Retina (tissue), 1 donor: ENCODE results near the gene NINL.
"Not testable (repeated sequence)": the region's sequence is repeated elsewhere in the genome, so short reads cannot be mapped to it uniquely, and the experiment has no call there.

Experiments
- DNase-seq: peaks from one replicate; pipeline ENCODE4 v3.0.0-alpha.2; 2016

The NINL gene

DNA sequence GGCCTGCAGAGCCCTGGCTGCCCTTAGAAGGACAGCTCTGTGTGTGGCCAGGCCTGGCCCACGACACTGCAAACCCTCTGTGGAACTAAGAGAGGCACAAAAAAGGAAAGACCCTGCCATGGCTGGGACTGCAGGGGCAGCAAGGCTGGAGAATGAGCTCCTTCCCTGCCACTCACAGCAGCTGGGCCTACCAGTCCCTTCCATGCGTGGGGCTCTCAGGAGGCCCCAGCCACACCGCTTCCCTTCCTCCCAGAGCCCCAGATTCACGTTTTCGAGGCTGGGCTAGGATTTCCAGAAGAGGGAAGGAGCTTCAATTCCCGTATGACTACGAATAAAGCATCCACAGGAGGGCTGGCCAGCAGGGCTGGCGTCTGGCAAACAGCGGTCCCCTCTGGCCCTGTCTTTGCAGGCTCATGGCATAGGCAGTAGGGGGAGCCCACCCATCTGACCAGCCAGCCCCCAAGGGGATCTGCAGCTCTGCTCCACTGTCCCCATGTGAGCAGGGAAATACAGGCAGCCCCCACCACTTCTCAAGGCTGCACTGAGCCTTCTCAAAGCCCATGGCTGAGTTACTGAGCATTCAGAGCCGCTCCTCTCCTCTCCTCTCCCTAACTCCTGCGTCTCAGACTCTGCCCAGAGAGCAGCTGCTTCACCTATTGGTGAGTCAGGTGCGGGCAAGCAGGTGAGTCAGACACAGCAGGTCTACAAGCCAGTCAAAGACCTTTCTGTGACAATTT is 53.1 kb downstream of the NINL start:
- no peak for DNase-seq

DNA sequence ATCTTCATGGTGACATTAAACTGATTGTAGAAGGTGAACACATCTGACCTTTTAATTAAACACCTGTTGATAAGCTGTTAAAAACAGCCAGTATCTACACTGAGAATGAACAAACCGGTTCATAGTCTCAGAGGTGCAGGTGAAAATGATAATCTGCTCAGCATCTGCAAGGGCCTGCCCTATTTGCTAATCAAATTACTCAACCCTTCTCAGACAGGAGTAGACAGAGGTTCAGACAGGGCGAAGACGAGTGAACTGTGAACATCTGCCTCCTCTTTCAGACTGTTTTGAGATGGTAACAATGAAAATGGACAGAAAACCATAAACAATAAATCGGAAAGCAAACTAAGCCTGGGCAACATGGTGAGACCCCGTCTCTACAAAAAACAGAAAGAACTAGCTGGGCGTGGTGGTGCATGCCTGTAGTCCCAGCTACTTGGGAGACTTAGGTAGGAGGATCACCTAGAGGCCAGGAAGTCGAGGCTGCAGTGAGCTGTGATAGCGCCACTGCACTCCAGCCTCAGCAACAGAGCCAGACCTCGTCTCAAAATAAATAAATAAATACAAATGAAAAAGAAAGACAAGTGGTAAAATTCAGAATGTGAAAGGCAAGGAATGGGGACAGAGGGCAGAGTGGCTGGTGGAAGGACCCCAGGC is 55.9 kb downstream of the NINL start:
- DNase-seq, result no peak

DNA sequence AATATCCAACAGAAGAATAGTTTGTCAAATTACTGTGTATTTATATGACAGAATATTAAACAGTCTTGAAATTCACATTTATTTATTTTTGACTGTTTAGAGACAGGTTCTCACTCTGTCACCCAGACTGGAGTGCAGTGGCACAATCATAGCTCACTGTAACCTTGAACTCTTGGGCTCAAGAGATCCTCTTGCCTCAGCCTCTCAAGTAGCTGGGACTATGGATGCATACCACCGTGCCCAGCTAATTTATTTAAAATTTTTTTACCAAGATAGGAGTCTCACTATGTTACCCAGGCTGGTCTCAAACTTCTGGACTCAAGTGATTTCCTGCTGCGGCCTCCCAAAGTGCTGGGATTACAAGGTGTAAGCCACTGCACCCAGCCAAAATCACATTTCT is 57.4 kb downstream of the NINL start:
- DNase-seq, result no peak

DNA sequence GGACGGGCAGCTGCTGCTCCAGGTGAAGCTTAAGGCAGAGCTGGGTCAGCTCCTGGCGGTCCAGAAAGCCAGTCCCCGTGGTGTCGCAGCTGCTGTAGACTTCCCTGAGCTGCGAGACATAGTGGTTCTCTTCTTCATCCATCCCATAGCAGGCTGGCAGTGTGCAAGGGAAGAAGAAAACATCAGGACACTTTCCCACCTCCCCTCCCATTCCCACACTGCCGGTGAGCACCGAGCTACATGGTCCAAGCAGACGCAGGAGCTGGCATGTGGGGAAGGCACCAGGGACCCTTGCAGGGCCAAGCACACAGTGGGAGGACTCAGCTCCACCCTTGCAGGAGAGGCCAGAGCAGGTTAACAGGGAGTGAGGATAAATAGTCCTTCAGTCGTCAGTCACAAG is 58.9 kb downstream of the NINL start:
- no peak for DNase-seq

DNA sequence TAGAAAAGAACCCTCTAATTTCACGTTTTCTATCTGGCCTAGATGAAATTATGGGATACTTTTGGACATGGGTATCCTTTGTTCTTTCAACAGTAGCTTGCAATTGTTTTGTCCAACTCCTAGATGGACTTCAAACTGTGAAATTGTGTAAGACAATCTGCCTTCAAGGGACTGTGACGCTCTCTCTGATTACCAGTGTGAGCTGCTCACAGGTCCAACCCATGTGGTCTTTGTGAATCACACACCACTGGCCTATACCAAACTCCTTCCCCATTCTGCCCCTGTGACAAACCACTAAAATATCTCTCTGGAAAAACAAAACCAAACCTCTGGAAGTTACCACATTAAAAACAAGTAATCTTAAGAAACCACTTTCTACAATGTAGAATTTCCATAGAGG is 59.5 kb downstream of the NINL start:
- no peak for DNase-seq

DNA sequence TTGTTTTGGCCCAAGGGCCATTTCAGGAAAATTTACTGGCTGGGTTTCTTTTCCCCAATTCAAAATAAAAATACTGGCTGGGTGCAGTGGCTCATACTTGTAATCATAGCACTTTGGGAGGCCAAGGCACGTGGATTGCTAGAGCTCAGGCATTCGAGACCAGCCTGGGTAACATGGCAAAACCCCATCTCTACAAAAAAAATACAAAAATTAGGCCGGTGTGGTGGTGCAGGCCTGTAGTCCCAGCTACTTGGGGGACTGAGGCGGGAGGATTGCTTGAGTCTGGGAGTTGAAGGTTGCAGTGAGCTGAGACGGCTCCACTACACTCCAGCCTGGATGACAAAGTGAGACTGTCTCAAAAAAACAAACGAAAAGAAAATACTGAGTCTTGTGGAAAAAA is 60.0 kb downstream of the NINL start:
- no peak for DNase-seq

DNA sequence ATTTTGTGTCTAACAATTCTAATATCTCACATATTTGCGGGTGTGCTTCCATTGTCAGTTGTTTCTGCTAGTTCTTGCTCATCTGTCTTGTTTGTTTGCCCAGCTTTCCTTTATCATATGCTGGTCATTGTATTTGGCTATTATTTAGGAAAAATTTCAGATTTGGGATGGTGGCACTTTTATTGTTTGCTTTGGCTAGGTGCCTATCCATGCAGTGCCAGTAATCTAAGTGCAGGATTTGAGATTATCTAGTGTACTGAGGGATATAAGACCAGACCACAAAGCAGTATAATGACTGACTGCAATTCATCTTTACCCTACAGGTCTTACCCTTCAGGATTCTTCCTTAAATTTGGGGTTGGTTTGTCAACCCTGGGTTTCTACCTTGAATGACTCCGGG is 63.9 kb downstream of the NINL start:
- DNase-seq, result no peak

DNA sequence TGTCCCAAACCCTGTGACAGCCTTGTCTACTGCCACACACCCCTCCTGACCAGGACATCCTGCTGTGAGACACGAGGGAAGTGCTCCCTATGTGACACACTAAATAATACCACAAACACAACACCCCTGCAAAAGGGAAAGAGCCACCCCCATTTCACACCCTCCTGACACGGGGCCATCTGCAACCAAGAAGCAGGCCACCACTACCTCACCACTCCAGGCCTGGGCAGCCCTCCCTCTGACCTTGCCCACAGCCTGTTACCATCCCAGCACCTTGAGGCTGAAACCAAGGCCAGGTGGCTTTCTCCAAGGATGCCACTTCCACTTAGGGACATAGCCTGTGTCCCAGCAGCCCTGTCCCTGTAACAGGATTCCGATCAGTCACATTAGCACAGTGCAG is 68.2 kb downstream of the NINL start:
- DNase-seq, result no peak

DNA sequence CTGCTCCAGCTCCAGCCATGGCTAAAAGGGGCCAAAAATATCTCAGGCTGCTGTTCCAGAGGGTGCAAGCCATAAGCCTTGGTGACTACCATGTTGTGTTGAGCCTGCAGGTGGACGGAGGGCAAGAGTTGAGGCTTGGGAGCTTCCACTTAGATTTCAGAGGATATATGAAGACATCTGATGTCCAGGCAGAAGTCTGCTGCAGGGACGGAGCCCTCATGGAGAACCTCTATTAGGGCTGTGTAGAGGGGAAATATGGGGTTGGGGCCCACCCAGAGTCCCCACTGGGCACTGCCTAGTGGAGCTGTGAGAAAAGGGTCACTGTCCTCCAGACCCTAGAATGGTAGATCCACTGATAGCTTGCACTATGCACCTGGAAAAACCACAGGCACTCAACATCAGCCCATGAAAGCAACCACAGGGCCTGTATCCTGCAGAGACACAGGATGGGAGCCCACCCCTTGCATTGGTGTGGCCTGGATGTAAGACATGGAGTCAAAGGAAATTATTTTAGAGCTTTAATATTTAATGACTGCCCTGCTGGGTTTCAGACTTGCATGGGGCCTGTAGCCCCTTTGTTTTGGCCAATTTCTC is 70.5 kb downstream of the NINL start:
- no peak for DNase-seq

DNA sequence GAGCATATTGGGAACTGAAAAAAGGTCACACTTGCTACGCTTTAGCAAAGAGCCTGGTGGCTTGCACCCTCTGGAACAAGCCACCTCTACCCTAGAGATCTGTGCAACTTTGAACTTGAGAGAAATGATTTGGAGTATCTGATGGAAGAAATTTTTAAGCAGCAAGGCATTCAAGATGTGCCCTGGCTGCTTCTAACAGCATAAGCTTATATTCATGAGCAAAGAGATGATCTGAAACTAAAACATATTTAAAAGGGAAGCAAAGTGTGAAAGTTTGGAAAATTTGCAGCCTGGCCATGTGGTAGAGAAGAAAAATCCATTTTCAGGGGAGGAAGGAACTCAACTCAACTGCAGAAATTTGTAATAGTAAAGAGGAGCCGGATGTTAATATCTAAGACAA is 71.1 kb downstream of the NINL start:
- no peak for DNase-seq

DNA sequence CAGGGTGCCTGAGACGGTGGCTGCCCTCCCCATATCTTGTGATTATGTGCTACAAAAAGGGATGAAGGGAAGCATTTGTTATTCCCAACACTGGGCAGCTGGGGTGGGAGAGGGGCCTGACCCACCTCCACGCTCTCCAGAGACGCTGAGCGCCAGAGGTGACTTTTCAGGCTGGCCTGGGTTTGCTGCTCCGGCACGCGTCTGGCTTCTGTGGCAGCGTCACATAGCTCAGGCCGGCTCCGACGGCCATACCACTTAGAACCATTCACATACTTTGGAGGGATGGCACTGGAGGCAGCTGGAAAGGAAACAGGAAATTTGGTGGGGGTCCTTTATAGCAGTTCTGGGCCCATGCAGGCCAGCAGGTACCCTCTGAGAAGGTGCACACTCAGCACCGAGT is 72.6 kb downstream of the NINL start:
- no peak for DNase-seq

DNA sequence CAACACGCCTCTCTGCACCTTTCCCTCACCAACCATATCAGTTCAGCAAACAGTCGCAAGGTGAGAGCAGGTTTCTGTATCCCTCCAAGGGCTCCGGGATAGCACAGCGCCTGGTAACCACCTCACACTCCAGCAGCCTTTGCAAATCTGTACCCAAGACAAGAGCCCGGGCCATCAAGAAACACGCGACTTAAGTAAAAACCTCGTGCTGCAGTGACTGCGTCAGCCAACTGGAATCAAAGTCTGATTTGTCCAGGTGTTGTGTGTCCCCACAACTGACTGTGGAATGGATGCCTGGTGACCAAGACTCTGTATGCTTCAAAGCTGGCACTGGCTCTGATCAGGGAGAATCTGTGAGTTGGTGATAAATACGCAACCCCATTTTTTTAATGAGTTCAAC is 74.1 kb downstream of the NINL start:
- DNase-seq, result no peak

DNA sequence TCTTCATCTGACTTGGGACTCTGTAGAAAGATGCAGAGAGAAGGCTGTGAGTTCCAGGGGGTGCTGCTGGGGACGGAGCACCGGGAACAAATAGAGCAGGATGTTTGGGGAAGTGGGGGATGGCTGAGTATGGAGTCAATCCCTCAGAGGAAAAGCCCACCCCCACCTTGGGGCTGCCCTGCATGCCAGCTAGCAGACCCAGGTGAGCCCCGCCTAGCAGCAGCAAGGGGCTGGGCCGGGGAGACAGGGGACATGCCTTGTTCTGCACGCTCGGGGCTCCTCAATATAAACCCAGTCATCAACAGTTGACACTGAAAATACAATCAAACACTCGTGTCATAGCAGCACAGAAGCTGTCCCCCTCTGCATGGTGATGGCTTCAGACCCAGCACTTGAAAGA is 74.6 kb downstream of the NINL start:
- DNase-seq, result no peak

DNA sequence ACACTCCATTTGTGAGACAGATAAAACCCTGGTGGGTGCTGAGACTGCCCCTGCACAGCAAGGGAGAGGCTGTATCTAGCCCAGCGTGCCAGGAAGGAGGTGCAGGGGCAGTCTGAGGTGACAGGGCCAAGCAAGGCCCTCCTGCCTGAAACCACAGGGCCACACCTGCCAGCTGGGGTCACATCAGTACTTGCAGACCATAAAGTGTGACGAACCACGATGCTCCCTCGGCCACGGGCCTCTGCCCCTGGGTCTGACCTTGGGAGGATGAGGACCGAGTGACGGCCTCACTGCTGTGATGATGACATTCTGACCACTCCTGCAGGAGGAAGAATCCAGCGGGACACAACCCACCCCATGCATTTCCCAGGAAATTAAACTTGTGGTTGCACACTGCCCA is 75.1 kb downstream of the NINL start:
- no peak for DNase-seq

DNA sequence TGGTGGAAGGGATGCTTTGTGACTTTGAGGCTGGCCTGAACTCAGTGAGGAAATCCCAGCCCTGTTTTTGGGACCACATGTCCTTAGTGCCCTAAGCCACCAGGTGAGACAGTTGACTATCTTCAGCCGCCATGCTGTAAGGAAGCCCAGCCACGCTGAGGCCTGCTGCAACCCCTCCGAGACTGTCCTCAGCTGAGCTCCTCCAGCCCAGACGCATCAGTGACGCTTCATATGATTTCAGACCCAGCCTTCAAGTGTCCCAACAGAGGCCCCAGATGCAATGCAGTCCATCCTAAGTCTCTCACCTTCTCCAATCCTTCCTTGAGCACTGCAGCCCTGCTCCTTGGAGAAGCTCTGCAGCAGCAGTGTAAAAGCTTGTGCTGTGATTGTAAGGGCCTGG is 76.2 kb downstream of the NINL start:
- DNase-seq, result no peak

DNA sequence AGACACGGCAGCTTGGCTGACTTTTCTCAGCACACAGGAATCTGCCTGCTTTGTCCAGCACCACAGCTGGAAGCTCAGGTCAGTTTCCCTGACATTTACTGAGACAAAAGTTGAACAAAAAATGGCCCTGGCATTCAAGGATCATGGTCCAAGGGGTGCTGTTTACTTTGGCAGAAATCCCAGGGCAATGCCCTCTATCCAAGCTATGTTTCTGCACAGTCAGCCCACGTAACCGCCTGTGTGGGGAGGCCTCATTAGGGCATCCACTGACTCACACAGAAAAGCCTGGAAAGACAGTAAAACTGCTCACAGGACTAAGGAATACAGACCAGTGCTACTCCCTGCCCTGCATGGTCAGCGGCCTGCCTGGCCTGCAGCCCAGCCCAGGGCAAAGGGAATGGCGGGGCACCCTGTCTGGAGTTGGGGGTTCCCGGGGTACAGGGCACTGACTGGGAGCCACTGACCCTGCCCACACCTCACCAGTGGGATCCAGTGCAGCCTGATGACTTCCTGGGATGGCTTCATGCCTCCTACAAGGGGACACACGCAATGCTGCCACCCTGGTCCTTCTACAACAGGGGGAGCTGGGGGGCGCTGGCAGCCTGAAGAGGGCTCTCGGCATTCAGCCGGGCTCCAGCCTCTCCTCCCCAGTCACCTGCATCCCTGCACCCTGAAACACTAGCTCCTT is 77.1 kb downstream of the NINL start:
- DNase-seq, result no peak

DNA sequence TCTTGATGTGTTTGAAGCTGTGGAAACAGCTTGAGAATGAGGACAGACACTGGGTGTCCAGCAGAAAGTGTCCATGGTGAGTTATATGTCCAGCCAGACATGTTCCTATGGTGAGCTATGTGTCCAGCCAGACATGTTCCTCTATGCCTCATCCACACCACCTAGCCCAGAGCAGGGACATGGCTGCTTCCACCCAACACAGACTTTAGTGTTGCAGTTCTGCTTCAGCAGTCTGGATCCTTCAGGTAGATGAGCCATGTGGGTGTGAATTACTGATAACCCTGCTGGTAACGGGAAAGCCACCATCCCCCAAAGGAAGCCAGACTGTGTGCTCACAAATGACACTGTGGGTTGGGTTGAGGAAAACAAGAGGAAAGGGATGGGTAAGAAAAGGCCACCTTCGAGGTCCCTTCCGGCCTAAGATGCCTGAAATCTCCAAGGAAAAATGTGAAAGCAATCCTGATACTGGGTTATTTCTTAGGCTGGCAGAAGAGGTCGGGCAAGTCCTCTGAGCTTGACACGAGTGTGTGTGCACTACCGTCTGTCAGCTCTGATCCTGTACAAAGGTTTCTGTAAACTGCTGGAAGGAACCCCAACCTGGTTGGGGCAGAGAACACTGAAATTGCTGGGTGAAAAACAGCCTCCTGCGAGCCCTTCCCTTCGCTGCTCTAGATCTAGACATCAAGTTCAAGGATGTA is 77.8 kb downstream of the NINL start:
- DNase-seq, result no peak

DNA sequence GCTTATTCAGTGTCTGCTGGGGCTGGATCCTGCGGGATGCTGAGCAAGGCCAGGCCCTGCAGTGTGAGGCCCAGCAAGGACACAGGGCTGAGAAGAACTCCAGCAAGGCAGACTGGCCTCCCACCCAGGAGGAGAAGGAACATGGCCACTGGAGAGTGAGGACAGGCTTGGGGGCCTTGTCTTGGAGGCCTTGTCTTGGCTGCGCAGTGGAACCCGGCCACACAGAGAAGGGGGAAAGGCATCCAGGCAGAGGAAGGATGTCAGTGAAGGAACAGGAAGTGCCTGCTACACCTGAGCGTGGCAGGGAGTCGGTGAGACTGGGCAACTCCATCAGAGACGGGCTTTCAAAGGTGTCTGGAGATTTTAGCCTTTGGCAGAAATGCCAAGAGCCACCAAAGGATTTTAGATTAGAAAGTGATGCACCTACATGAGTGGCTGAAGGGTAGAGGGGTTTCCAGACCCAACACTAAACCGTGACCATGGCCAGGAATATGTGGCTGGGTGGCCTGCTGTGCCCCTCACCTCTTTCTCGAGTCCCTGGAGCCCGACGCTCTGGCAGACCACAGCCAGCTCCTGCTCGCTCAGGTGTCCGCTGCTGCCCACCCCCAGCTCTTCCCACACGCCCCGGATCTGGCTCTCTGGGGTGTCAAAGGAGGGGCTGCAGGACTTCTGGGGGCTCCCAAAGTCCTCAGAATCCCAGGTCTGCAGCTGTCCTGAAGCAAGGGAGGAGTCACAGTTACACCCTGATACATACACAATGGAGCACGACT is 80.8 kb downstream of the NINL start:
- DNase-seq, result no peak

DNA sequence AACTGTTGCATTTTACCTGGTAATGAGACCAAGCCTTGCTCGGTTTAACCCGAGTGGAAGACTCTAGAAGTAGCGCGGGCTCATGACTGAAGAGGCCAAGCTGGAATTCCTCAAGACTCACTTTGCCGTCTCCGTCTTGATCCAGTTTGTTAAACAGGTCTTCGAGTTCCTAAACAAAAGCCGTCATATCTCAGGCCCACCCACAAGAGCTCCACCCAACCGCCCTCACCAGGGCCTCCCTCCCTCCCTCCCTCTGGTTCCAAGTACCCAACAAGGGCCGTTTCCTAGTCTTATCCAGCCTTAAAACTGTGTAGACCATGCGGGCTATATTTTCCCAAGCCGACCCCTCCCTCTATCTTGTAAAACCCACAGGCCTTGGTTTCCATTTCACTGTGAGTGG is 81.4 kb downstream of the NINL start:
- no peak for DNase-seq

DNA sequence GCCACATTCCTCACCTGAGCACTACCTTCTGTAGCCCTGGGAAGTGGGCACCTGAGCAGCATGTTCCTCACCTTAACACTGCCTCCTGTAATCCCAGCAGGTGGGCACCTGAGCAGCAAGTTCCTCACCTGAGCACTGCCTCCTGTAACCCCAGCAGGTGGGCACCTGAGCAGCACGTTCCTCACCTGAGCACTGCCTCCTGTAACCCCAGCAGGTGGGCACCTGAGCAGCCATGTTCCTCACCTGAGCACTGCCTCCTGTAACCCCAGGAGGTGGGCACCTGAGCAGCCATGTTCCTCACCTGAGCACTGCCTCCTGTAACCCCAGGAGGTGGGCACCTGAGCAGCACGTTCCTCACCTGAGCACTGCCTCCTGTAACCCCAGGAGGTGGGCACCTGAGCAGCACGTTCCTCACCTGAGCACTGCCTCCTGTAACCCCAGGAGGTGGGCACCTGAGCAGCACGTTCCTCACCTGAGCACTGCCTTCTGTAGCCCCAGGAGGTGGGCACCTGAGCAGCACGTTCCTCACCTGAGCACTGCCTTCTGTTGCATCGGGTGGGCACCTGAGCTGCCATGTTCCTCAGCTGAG is 82.2 kb downstream of the NINL start:
- DNase-seq, result not testable (repeated sequence)

DNA sequence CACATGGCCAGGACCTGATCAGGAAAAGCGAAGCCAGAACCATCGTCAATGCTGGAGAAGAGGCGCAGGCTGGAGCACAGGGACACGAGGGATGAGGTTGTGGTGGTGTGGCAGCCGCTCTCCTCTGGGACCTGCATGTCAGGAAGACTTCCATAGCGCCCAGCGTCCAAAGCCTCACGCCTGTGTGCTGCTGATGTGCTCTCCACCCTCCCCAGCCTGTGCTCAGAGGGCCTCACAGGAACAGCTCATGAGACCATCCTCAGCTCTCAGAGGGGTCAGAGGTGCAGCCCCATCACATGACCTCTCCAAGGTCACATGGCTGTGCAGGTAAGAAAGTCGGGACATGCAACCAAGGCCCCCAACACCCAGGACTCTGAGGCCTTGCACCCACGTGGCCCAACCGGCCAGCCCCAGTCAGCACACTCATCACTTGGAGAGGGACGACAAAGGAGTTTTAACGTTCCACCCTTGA is 84.4 kb downstream of the NINL start:
- DNase-seq, result no peak

DNA sequence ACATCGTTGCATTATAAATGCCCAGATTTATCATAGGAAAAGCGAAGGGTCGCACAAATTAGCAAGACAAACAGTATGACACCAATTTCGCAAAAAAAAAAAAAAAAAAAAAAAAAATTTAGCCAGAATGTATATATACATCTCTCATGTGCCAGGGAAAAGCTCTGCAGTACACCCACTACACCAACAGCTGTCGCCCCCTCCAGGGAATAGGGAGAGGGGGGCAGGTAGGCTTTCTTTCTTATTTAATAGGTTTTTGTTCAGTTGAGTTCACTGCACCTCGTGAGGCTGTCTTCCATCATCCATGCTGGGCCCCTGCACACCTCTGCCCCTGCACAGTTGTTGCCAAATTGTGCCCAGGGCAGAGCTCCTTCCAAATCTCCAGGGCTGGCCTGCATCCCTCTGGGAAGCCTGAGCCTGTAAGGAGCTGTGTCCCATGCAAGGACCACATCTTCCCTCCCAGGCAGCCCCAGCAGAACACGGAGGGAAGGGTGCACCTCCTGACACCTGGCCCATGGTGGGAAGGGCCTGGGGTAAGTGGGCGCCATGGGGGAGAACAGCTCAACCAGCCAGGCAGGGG is 85.4 kb downstream of the NINL start:
- DNase-seq, result no peak
